Heart right ventricle (tissue), 16 donors: ENCODE data around the gene FTHL17. TPM values are rescaled to one million over a fixed set of nuclear protein-coding genes. Genes with fewer than 3 reads are reported as not detected.

ENCODE experiments used
- ATAC-seq, 8 donors: fragments of 200-7000 bp; cut with Tn5 transposase; one replicate each; pipeline ENCODE4 v1.9.1; 2020; ENCODE audit warnings: mild to moderate bottlenecking in 8 of 8, moderate library complexity in 8 of 8, moderate number of reproducible peaks in 1 of 8
- DNase-seq, 2 donors: peaks; one replicate each; pipeline ENCODE4 v3.0.0-alpha.2; 2020
- H3K27ac ChIP-seq, 10 donors: fragments of 200-600 bp; sonication (generic) in 2 of 10; one replicate each; pipeline versions ENCODE4 v1.5.0 to v1.8.0; 2020 to 2022; ENCODE audit warnings: mild to moderate bottlenecking in 3 of 10
- H3K27me3 ChIP-seq, 7 donors: fragments of 200-600 bp; one replicate each; pipeline ENCODE4 v1.8.0; 2021 to 2022; ENCODE audit warnings: mild to moderate bottlenecking in 2 of 7
- H3K36me3 ChIP-seq, 9 donors: fragments of 200-600 bp; sonication (generic) in 1 of 9; one replicate each; pipeline versions ENCODE4 v1.5.0 to v1.8.0; 2020 to 2022; ENCODE audit warnings: mild to moderate bottlenecking in 2 of 9
- H3K4me1 ChIP-seq, 9 donors: fragments of 200-600 bp; sonication (generic) in 1 of 9; one replicate each; pipeline versions ENCODE4 v1.5.0 to v1.8.0; 2020 to 2022; ENCODE audit warnings: mild to moderate bottlenecking in 4 of 9
- H3K4me3 ChIP-seq, 10 donors: fragments of 200-600 bp; sonication (generic) in 2 of 10; one replicate each; pipeline versions ENCODE4 v1.5.0 to v1.8.0; 2020 to 2022; ENCODE audit warnings: mild to moderate bottlenecking in 7 of 10, moderate library complexity in 2 of 10
- H3K9me3 ChIP-seq, 11 donors: fragments of 200-600 bp in 10 of 11; sonication (generic) in 2 of 11; one replicate each; pipeline versions ENCODE4 v1.5.0 to v1.8.0; 2013 to 2022; ENCODE audit warnings: mild to moderate bottlenecking in 2 of 11, control low read depth in 1 of 11, moderate library complexity in 1 of 11
- WGBS, 2 donors: extraction: QIAGEN DNeasy Blood & Tissue Kit; methylation state at CpG; one replicate each; pipeline ENCODE4 v1.1.7; 2013; ENCODE audit warnings: inconsistent platforms in 1 of 2; 5-methylcytosine and 5-hydroxymethylcytosine counted together
- intact Hi-C, 10 donors: fragments of 100-400 bp; cut with DNase I; formaldehyde crosslinking; loops; one replicate each; pipeline versions ENCODE4 v1.11.1 to v1.14.2; 2022
- polyA plus RNA-seq, 2 donors: library from polyadenylated mRNA; stranded (reverse); fragments of 200-250 nt; gene quantifications; one replicate each; pipeline ENCODE4 v1.2.3, GENCODE V29; 2013
- total RNA-seq, 10 donors: library from RNA; stranded (reverse); fragmentation: NEBNext Ultra II Directional in 3 of 10; extraction: Animal tissue kit (Norgen Biotek cat#: 25700) in 3 of 10; gene quantifications; one replicate each; pipeline versions ENCODE4 v1.2.1 to v1.2.4, GENCODE V29; 2021 to 2023
- TF ChIP-seq, protein P1 (sequence below), 9 donors: fragments of 200-600 bp; sonication (generic) in 2 of 9; IDR thresholded peaks; one replicate each; pipeline versions ENCODE4 v1.5.0 to v1.8.0; 2021 to 2022; ENCODE audit warnings: antibody characterized with exemption in 9 of 9, mild to moderate bottlenecking in 5 of 9, moderate library complexity in 1 of 9
- donor health status: Arrhythmogenic right ventricular cardiomyopathy.
- donor health status: ischemic (EF 13 %, LVEDD 7.1; RV severe dilation, severe dysfunction).
- donor health status: healthy with polysubstance abuse.
- donor health status: DM: no; HTN: yes; CAD: no.
- donor health status: DM: no; HTN: no; CAD: no.
- donor health status: ischemic (EF 25% LVEDD 6.9; RV normal size, moderate dysfunction).
- donor health status: ischemic (EF 25% LVEDD 5.7; RV mildly dilated, moderate dysfunction).
- donor health status: healthy.
- donor health status: DM: yes; HTN: yes; CAD: no.
- donor health status: Ischemic cardiomyopathy.
- donor health status: ischemic (EF 35%, LVEDD 5.7; RV mildly dilated, moderate dysfunction).
- donor health status: nonischemic (EF 11% LVEDD 7.7; RV severe dilation, severe dysfunction).
- donor health status: DM: yes; HTN: yes; CAD: no.
- donor health status: PGD.
- donor health status: ischemic (EF 29% LVEDD 5.4; RV normal size, mild dysfunction).
- donor health status: nonischemic (EF 23%, LVEDD 6.1; RV moderate dilation, normal function).

Gene FTHL17
- total and polyA plus RNA-seq, 12 donors: not detected

GRCh38 chrX:31060016-31060415 is 11.8 kb downstream of the FTHL17 start:
- Histone ChIP-seq H3K9me3 (no peaks in the 10 kb centered on the region), H3K27me3 (no peaks in the 10 kb centered on the region), H3K27ac (no peak overlapping the region), H3K36me3 (no peaks in the 10 kb centered on the region), H3K4me1 (no peaks in the 10 kb centered on the region), H3K4me3 (no peak overlapping the region)
- DNase-seq (no peak), ATAC-seq (no peak)
- WGBS, 2 donors: 49 to 68% methylated on average over 4 of the region's 4 CpGs
- intact Hi-C loops: no loop called here
- TF ChIP-seq, protein P1, sequence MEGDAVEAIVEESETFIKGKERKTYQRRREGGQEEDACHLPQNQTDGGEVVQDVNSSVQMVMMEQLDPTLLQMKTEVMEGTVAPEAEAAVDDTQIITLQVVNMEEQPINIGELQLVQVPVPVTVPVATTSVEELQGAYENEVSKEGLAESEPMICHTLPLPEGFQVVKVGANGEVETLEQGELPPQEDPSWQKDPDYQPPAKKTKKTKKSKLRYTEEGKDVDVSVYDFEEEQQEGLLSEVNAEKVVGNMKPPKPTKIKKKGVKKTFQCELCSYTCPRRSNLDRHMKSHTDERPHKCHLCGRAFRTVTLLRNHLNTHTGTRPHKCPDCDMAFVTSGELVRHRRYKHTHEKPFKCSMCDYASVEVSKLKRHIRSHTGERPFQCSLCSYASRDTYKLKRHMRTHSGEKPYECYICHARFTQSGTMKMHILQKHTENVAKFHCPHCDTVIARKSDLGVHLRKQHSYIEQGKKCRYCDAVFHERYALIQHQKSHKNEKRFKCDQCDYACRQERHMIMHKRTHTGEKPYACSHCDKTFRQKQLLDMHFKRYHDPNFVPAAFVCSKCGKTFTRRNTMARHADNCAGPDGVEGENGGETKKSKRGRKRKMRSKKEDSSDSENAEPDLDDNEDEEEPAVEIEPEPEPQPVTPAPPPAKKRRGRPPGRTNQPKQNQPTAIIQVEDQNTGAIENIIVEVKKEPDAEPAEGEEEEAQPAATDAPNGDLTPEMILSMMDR (IDR thresholded peaks at IDR 0.05): no peak

- H3K36me3 ChIP-seq: no peaks in the 10 kb centered on the region
- H3K4me1 ChIP-seq: no peaks in the 10 kb centered on the region
- no peaks in the 10 kb centered on the region for H3K27me3 ChIP-seq
- H3K9me3 ChIP-seq: no peaks in the 10 kb centered on the region
- DNase-seq (no peak), ATAC-seq (no peak)
- H3K27ac ChIP-seq: no peak overlapping the region
- no peak overlapping the region for H3K4me3 ChIP-seq
- intact Hi-C loops: no loop called here
- TF ChIP-seq, protein P1 (IDR thresholded peaks at IDR 0.05): no peak
- 94% methylated on average over 7 of the region's 7 CpGs for WGBS, 2 donors
These were observed 13.6 kb downstream of the FTHL17 start for GRCh38 chrX:31058284-31058683.

- intact Hi-C loops: no loop called here
- ATAC-seq (no peak), DNase-seq (no peak)
- Histone ChIP-seq H3K36me3 (no peaks in the 10 kb centered on the region), H3K9me3 (no peaks in the 10 kb centered on the region), H3K4me1 (no peaks in the 10 kb centered on the region), H3K27ac (no peak overlapping the region), H3K27me3 (no peaks in the 10 kb centered on the region), H3K4me3 (no peak overlapping the region)
- TF ChIP-seq, protein P1 (IDR thresholded peaks at IDR 0.05): no peak
- WGBS, 2 donors: 87 to 91% methylated on average over 4 of the region's 4 CpGs
These were observed 14.2 kb downstream of the FTHL17 start for GRCh38 chrX:31057691-31058090.

- intact Hi-C loops: no loop called here
- no peak overlapping the region for H3K4me3 ChIP-seq
- ATAC-seq (no peak), DNase-seq (no peak)
- no peaks in the 10 kb centered on the region for H3K36me3 ChIP-seq
- H3K27me3 ChIP-seq: no peaks in the 10 kb centered on the region
- H3K9me3 ChIP-seq: no peaks in the 10 kb centered on the region
- H3K27ac ChIP-seq: no peak overlapping the region
- H3K4me1 ChIP-seq: no peaks in the 10 kb centered on the region
- TF ChIP-seq, protein P1 (IDR thresholded peaks at IDR 0.05): peak in 1 of 9 donors; percentile 8
- 78 to 80% methylated on average over 3 of the region's 3 CpGs for WGBS, 2 donors
These were observed 14.6 kb downstream of the FTHL17 start for GRCh38 chrX:31057291-31057690.

DNA sequence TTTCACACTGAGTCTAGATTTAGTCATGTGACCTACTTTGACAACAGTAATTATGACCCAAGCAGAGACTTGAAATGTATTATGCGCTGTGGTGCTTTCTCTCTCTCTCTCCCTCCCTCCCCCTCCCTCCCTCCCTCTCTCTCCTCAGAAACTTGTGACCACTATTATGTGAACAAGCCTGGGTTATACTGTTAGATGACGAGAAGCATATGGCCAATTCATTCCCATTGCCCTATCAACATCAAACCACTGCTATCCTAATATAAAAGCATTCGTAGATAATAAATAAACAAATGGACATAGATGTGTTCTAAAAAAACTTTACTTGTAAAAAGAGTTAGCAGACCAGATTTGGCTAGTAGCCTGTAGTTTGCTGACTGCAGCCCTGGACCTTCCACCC is 18.2 kb downstream of the FTHL17 start:
- H3K4me3 ChIP-seq: no peak overlapping the region
- H3K36me3 ChIP-seq: no peaks in the 10 kb centered on the region
- no peaks in the 10 kb centered on the region for H3K9me3 ChIP-seq
- ATAC-seq: no peak
- H3K27ac ChIP-seq: no peak overlapping the region
- no peaks in the 10 kb centered on the region for H3K4me1 ChIP-seq
- H3K27me3 ChIP-seq: no peaks in the 10 kb centered on the region
- TF ChIP-seq, protein P1 (IDR thresholded peaks at IDR 0.05): no peak
- intact Hi-C loops: no loop called here
- no peak for DNase-seq
- WGBS, 2 donors: 89 to 91% methylated on average over 3 of the region's 3 CpGs
